ENCODE measurements around the gene TMEM203. TPM values are rescaled to one million over a fixed set of nuclear protein-coding genes. Genes with fewer than 3 reads are reported as not detected.

TMEM203 gene
- total and polyA plus RNA-seq, 2 of the 13 experiments (the other 11 are each of a cell fraction or from before 2014, with no cell fraction given): 23.4 to 36.7 TPM

GRCh38 chr9:137188490-137189296, 16.8 kb downstream of the TMEM203 start, which contains the start of the genes ANAPC2 and SSNA1 (continued):
- TF ChIP-seq ZBED4 (CRISPR knock-in tag; IDR thresholded peaks at IDR 0.05; ENCODE audit: borderline replicate concordance): peak; percentile 49; the same call in 1 of the 2 replicates
- TF ChIP-seq ZSCAN21 (CRISPR knock-in tag; IDR thresholded peaks at IDR 0.05; ENCODE audit: borderline replicate concordance): peak; percentile 59; the same call in 1 of the 2 replicates
- peak; percentile 77 for TF ChIP-seq THAP9 (CRISPR knock-in tag; IDR thresholded peaks at IDR 0.05; ENCODE audit: borderline replicate concordance)
- TF ChIP-seq ZNF256 (CRISPR knock-in tag; conservative IDR thresholded peaks at IDR 0.05): peak; percentile 53; the same call in 1 of the 2 replicates
- peak; percentile 93 for TF ChIP-seq RBFOX2 (IDR thresholded peaks at IDR 0.05; ENCODE audit: low read depth, low read length)
- TF ChIP-seq KLF15 (CRISPR knock-in tag; IDR thresholded peaks at IDR 0.05; ENCODE audit: borderline replicate concordance): peak; percentile 44; the same call in 1 of the 2 replicates
- no peak for TF ChIP-seq TEAD2 (CRISPR knock-in tag; IDR thresholded peaks at IDR 0.05)
- TF ChIP-seq NFRKB (IDR thresholded peaks at IDR 0.05): no peak
- TF ChIP-seq ZNF33B (CRISPR knock-in tag; IDR thresholded peaks at IDR 0.05): peak; percentile 18; the same call in 1 of the 2 replicates
- no peak for TF ChIP-seq BCLAF1 (IDR thresholded peaks at IDR 0.05)
- peak; percentile 58 to 84; a peak in 3 of 4 replicates for TF ChIP-seq HMGXB4 (CRISPR knock-in tag; IDR thresholded peaks at IDR 0.05; ENCODE audit: borderline replicate concordance in 1 of 2, low read depth in 1 of 2)
- peak; percentile 91 for TF ChIP-seq HCFC1 (IDR thresholded peaks at IDR 0.05; ENCODE audit: low read depth, low read length)
- peak; percentile 67; the same call in 1 of the 2 replicates for TF ChIP-seq SMAD3 (CRISPR knock-in tag; IDR thresholded peaks at IDR 0.05)
- TF ChIP-seq POLR2AphosphoS5 (IDR thresholded peaks at IDR 0.05; ENCODE audit: low read depth, low read length): peak; percentile 72
- peak; percentile 92 for TF ChIP-seq POGZ (CRISPR knock-in tag; IDR thresholded peaks at IDR 0.05)
- peak; percentile 100 for TF ChIP-seq CREB1 (IDR thresholded peaks at IDR 0.05)
- peak; percentile 99 for TF ChIP-seq CREB1 (CRISPR knock-in tag; IDR thresholded peaks at IDR 0.05)
- TF ChIP-seq TOPORS (CRISPR knock-in tag; IDR thresholded peaks at IDR 0.05): peak; percentile 95
